GM12891 (cell line): ENCODE results near the gene SYNE2.
"Not testable (repeated sequence)": the region's sequence is repeated elsewhere in the genome, so short reads cannot be mapped to it uniquely, and the experiment has no call there.

Experiments
- DNase-seq: peaks from one replicate; pipeline ENCODE4 v3.0.0; 2011; ENCODE audit warnings: low spot score; ENCODE audit not compliant: insufficient read length
- FAIRE-seq: peaks from 2 replicates; lab custom pipeline; 2011; peaks lifted over from hg19 to GRCh38; lab: Jason Lieb, UNC
- PAX5 ChIP-seq: IDR thresholded peaks from 2 replicates; pipeline ENCODE4 v1.6.1; 2011; ENCODE audit warnings: low read length, moderate library complexity, mild to moderate bottlenecking; ENCODE audit not compliant: insufficient read depth, severe bottlenecking
- POLR2A ChIP-seq: IDR thresholded peaks from 2 replicates; pipeline ENCODE4 v1.6.1; 2011; ENCODE audit warnings: low read depth, low read length, control low read depth
- POLR2AphosphoS5 ChIP-seq: IDR thresholded peaks from 2 replicates; pipeline ENCODE4 v1.6.1; 2011; ENCODE audit warnings: low read depth, low read length, control low read depth
- POU2F2 ChIP-seq: IDR thresholded peaks from 2 replicates; pipeline ENCODE4 v1.6.1; 2011; ENCODE audit warnings: low read depth, mild to moderate bottlenecking, control low read depth, low read length, moderate library complexity
- SPI1 ChIP-seq: IDR thresholded peaks from 2 replicates; pipeline ENCODE4 v1.6.1; 2011; ENCODE audit warnings: low read depth, low read length, control low read depth
- TAF1 ChIP-seq: IDR thresholded peaks from 2 replicates; pipeline ENCODE4 v1.6.1; 2011; ENCODE audit warnings: low read depth, low read length, control low read depth

Gene SYNE2

GRCh38 chr14:64040044-64040443 lies 187.2 kb downstream of the SYNE2 start:
- no peak for FAIRE-seq
- DNase-seq: no peak
- no peak for TF ChIP-seq PAX5

GRCh38 chr14:64043296-64043695 lies 190.5 kb downstream of the SYNE2 start:
- not testable (repeated sequence) for FAIRE-seq, DNase-seq

GRCh38 chr14:64045091-64045490 lies 192.3 kb downstream of the SYNE2 start:
- FAIRE-seq (no peak), DNase-seq (no peak)
- no peak for TF ChIP-seq POU2F2
- no peak for TF ChIP-seq POLR2AphosphoS5
- no peak for TF ChIP-seq PAX5
- no peak for TF ChIP-seq POLR2A
- no peak for TF ChIP-seq TAF1
- no peak for TF ChIP-seq SPI1

GRCh38 chr14:64049616-64050381 lies 197.0 kb downstream of the SYNE2 start:
- DNase-seq (no peak), FAIRE-seq (no peak)
- TF ChIP-seq POLR2A (no peak), TAF1 (no peak), POU2F2 (no peak), SPI1 (no peak), POLR2AphosphoS5 (no peak), PAX5 (no peak)

- DNase-seq (no peak), FAIRE-seq (no peak)
- TF ChIP-seq PAX5 (no peak), POLR2AphosphoS5 (no peak), POU2F2 (no peak), POLR2A (no peak), SPI1 (no peak), TAF1 (no peak)
Measured at GRCh38 chr14:64053694-64054669, 201.2 kb downstream of the SYNE2 start.

- FAIRE-seq: no peak
- DNase-seq: no peak
- TF ChIP-seq POLR2A (no peak), PAX5 (no peak), POLR2AphosphoS5 (no peak), POU2F2 (no peak), TAF1 (no peak), SPI1 (no peak)
Measured at GRCh38 chr14:64059454-64060198, 206.8 kb downstream of the SYNE2 start.

GRCh38 chr14:64060199-64060545 lies 207.4 kb downstream of the SYNE2 start:
- TF ChIP-seq POLR2AphosphoS5 (no peak), POLR2A (no peak), SPI1 (no peak), POU2F2 (no peak), PAX5 (no peak), TAF1 (no peak)
- FAIRE-seq (no peak), DNase-seq (no peak)

- FAIRE-seq: no peak
- TF ChIP-seq TAF1: no peak
- no peak for TF ChIP-seq POLR2AphosphoS5
- no peak for TF ChIP-seq SPI1
- no peak for TF ChIP-seq POLR2A
- TF ChIP-seq POU2F2: no peak
- no peak for TF ChIP-seq PAX5
- no peak for DNase-seq
Measured at GRCh38 chr14:64060648-64061096, 207.9 kb downstream of the SYNE2 start.

- no peak for FAIRE-seq
- TF ChIP-seq TAF1: no peak
- DNase-seq: no peak
Measured at GRCh38 chr14:64061115-64061514, 208.3 kb downstream of the SYNE2 start.

GRCh38 chr14:64061706-64062105 lies 208.9 kb downstream of the SYNE2 start:
- TF ChIP-seq POLR2A: no peak
- TF ChIP-seq POLR2AphosphoS5: no peak
- no peak for TF ChIP-seq TAF1
- no peak for TF ChIP-seq SPI1
- no peak for TF ChIP-seq POU2F2
- no peak for TF ChIP-seq PAX5
- DNase-seq (no peak), FAIRE-seq (no peak)
